ENCODE results near the gene SPTLC2.

The SPTLC2 gene

GRCh38 chr14:77482422-77482821 is 134.0 kb downstream of the SPTLC2 start:
- no peaks in the 10 kb centered on the region for H3K9me3 ChIP-seq
- H3K27me3 ChIP-seq: no peaks in the 10 kb centered on the region
- TF ChIP-seq Cebpa-rat (IDR thresholded peaks at IDR 0.05): no peak
- no peaks in the 10 kb centered on the region for H3K36me3 ChIP-seq
- H3K9ac ChIP-seq: no peak overlapping the region
- H3K27ac ChIP-seq: no peak overlapping the region
- no peak overlapping the region for H3K4me3 ChIP-seq
- no peaks in the 10 kb centered on the region; the same call in 1 of the 2 replicates for H4K20me1 ChIP-seq
- H3K4me2 ChIP-seq: peak overlapping the region; percentile 78
- peaks cover 46% of the 10 kb centered on the region for H3K4me1 ChIP-seq

GRCh38 chr14:77478796-77479195 is 137.6 kb downstream of the SPTLC2 start:
- Histone ChIP-seq H3K4me3 (no peak overlapping the region), H4K20me1 (no peaks in the 10 kb centered on the region), H3K27me3 (no peaks in the 10 kb centered on the region), H3K4me1 (peaks cover 42% of the 10 kb centered on the region), H3K36me3 (no peaks in the 10 kb centered on the region), H3K9ac (no peak overlapping the region), H3K27ac (no peak overlapping the region), H3K9me3 (no peaks in the 10 kb centered on the region), H3K4me2 (no peak overlapping the region)
- TF ChIP-seq Cebpa-rat (IDR thresholded peaks at IDR 0.05): no peak

GRCh38 chr14:77478029-77478428 is 138.4 kb downstream of the SPTLC2 start:
- H3K9me3 ChIP-seq: no peaks in the 10 kb centered on the region
- no peak for TF ChIP-seq Cebpa-rat (IDR thresholded peaks at IDR 0.05)
- no peak overlapping the region for H3K4me3 ChIP-seq
- H4K20me1 ChIP-seq: no peaks in the 10 kb centered on the region
- no peak overlapping the region for H3K27ac ChIP-seq
- H3K9ac ChIP-seq: no peak overlapping the region
- peaks cover 39% of the 10 kb centered on the region for H3K4me1 ChIP-seq
- H3K4me2 ChIP-seq: no peak overlapping the region
- no peaks in the 10 kb centered on the region for H3K27me3 ChIP-seq
- no peaks in the 10 kb centered on the region for H3K36me3 ChIP-seq

- TF ChIP-seq Cebpa-rat (IDR thresholded peaks at IDR 0.05): no peak
- Histone ChIP-seq H3K36me3 (no peaks in the 10 kb centered on the region), H3K27me3 (no peaks in the 10 kb centered on the region), H3K9ac (no peak overlapping the region), H3K4me2 (no peak overlapping the region), H3K4me1 (peaks cover 14% of the 10 kb centered on the region), H3K27ac (no peak overlapping the region), H3K4me3 (no peak overlapping the region), H4K20me1 (no peaks in the 10 kb centered on the region), H3K9me3 (no peaks in the 10 kb centered on the region)
Observed at GRCh38 chr14:77475432-77476115, 140.9 kb downstream of the SPTLC2 start.

GRCh38 chr14:77474479-77475177 is 141.8 kb downstream of the SPTLC2 start:
- no peak for TF ChIP-seq Cebpa-rat (IDR thresholded peaks at IDR 0.05)
- no peak overlapping the region for H3K4me3 ChIP-seq
- H3K27ac ChIP-seq: no peak overlapping the region
- no peak overlapping the region for H3K9ac ChIP-seq
- no peaks in the 10 kb centered on the region for H3K9me3 ChIP-seq
- peaks cover 14% of the 10 kb centered on the region for H3K4me1 ChIP-seq
- 0 out of 2 replicates have a peak, but pooled peaks cover 3% of the 10 kb centered on the region for H4K20me1 ChIP-seq
- H3K4me2 ChIP-seq: peak overlapping the region; percentile 15; the same call in 1 of the 2 replicates
- H3K36me3 ChIP-seq: peaks cover 8% of the 10 kb centered on the region
- H3K27me3 ChIP-seq: no peaks in the 10 kb centered on the region

GRCh38 chr14:77473921-77474320 is 142.5 kb downstream of the SPTLC2 start:
- Histone ChIP-seq H3K4me1 (peaks cover 14% of the 10 kb centered on the region), H3K27ac (no peak overlapping the region), H3K4me2 (peak overlapping the region; percentile 15; the same call in 1 of the 2 replicates), H3K9ac (no peak overlapping the region), H3K9me3 (no peaks in the 10 kb centered on the region), H3K27me3 (no peaks in the 10 kb centered on the region), H4K20me1 (peaks cover 11% of the 10 kb centered on the region), H3K4me3 (no peak overlapping the region), H3K36me3 (peaks cover 15% of the 10 kb centered on the region)
- TF ChIP-seq Cebpa-rat (IDR thresholded peaks at IDR 0.05): no peak

- H3K4me2 ChIP-seq: no peak overlapping the region
- no peaks in the 10 kb centered on the region for H3K27me3 ChIP-seq
- H3K36me3 ChIP-seq: peaks cover 51% of the 10 kb centered on the region
- no peak overlapping the region for H3K27ac ChIP-seq
- H4K20me1 ChIP-seq: peaks cover 40% of the 10 kb centered on the region
- H3K4me3 ChIP-seq: no peak overlapping the region
- H3K9me3 ChIP-seq: no peaks in the 10 kb centered on the region
- no peak overlapping the region for H3K9ac ChIP-seq
- no peak for TF ChIP-seq Cebpa-rat (IDR thresholded peaks at IDR 0.05)
- H3K4me1 ChIP-seq: peaks cover 14% of the 10 kb centered on the region
Observed at GRCh38 chr14:77470224-77470870, 146.1 kb downstream of the SPTLC2 start.

GRCh38 chr14:77469539-77469938 is 146.9 kb downstream of the SPTLC2 start:
- Histone ChIP-seq H3K27ac (no peak overlapping the region), H3K4me3 (no peak overlapping the region), H3K9ac (no peak overlapping the region), H3K9me3 (no peaks in the 10 kb centered on the region), H3K4me1 (peaks cover 12% of the 10 kb centered on the region), H4K20me1 (peaks cover 47% of the 10 kb centered on the region), H3K36me3 (peaks cover 59% of the 10 kb centered on the region), H3K4me2 (no peak overlapping the region), H3K27me3 (no peaks in the 10 kb centered on the region)
- no peak for TF ChIP-seq Cebpa-rat (IDR thresholded peaks at IDR 0.05)

GRCh38 chr14:77469067-77469505 is 147.4 kb downstream of the SPTLC2 start:
- peaks cover 7% of the 10 kb centered on the region for H3K4me1 ChIP-seq
- TF ChIP-seq Cebpa-rat (IDR thresholded peaks at IDR 0.05): no peak
- H4K20me1 ChIP-seq: peaks cover 51% of the 10 kb centered on the region
- H3K36me3 ChIP-seq: peaks cover 63% of the 10 kb centered on the region
- H3K9ac ChIP-seq: no peak overlapping the region
- no peak overlapping the region for H3K27ac ChIP-seq
- H3K9me3 ChIP-seq: no peaks in the 10 kb centered on the region
- H3K4me3 ChIP-seq: no peak overlapping the region
- H3K27me3 ChIP-seq: no peaks in the 10 kb centered on the region
- no peak overlapping the region for H3K4me2 ChIP-seq

- Histone ChIP-seq H3K4me1 (no peaks in the 10 kb centered on the region), H4K20me1 (peaks cover 64% of the 10 kb centered on the region), H3K36me3 (peaks cover 76% of the 10 kb centered on the region), H3K27ac (no peak overlapping the region), H3K27me3 (no peaks in the 10 kb centered on the region), H3K4me3 (no peak overlapping the region), H3K4me2 (no peak overlapping the region), H3K9ac (no peak overlapping the region), H3K9me3 (no peaks in the 10 kb centered on the region)
- no peak for TF ChIP-seq Cebpa-rat (IDR thresholded peaks at IDR 0.05)
Observed at GRCh38 chr14:77467801-77468200, 148.6 kb downstream of the SPTLC2 start.

Measured in BLaER1 (cell line).